Ascending aorta (tissue), 2 donors: ENCODE results near the gene ITPKC. TPM values are rescaled to one million over a fixed set of nuclear protein-coding genes. Genes with fewer than 3 reads are reported as not detected.
"Not testable (repeated sequence)": the region's sequence is repeated elsewhere in the genome, so short reads cannot be mapped to it uniquely, and the experiment has no call there.

ENCODE experiments used
- DNase-seq, 2 donors: peaks; one replicate each; pipeline ENCODE4 v3.0.0-alpha.2; 2019; ENCODE audit warnings: low spot score in 2 of 2
- H3K27ac ChIP-seq, 2 donors: fragments of 200-600 bp; sonication (generic); one replicate each; pipeline ENCODE4 v1.5.1; 2016 to 2017; ENCODE audit warnings: mild to moderate bottlenecking in 1 of 2
- H3K27me3 ChIP-seq: fragments of 200-600 bp; sonication (generic); one replicate; pipeline ENCODE4 v1.5.1; 2017
- H3K36me3 ChIP-seq, 2 donors: fragments of 200-600 bp; sonication (generic); one replicate each; pipeline ENCODE4 v1.5.1; 2016
- H3K4me1 ChIP-seq, 2 donors: fragments of 200-600 bp; sonication (generic); one replicate each; pipeline ENCODE4 v1.5.1; 2016 to 2017; ENCODE audit warnings: mild to moderate bottlenecking in 1 of 2
- H3K4me3 ChIP-seq, 2 donors: fragments of 200-600 bp; sonication (generic); one replicate each; pipeline ENCODE4 v1.5.1; 2016 to 2017; ENCODE audit warnings: mild to moderate bottlenecking in 1 of 2
- H3K9me3 ChIP-seq, 2 donors: fragments of 200-600 bp; sonication (generic); one replicate each; pipeline ENCODE4 v1.5.1; 2016
- CTCF ChIP-seq, 3 experiments: fragments of 200-600 bp in 2 of 3; fragments of 450-650 bp in 1 of 3; sonication (generic) in 2 of 3; IDR thresholded peaks; one replicate each; pipeline ENCODE4 v1.5.1; 2016 to 2019; ENCODE audit warnings: antibody characterized with exemption in 3 of 3, mild to moderate bottlenecking in 1 of 3, moderate library complexity in 1 of 3
- intact Hi-C: fragments of 100-400 bp; cut with DNase I; formaldehyde crosslinking; loops from one replicate; pipeline ENCODE4 v1.15.1; 2023
- total RNA-seq: library from RNA; depleted of rRNA; stranded (reverse); fragments of >200 nt; gene quantifications from one replicate; pipeline ENCODE4 v1.1.0, GENCODE V29; 2016

ITPKC gene
- total RNA-seq, 1 donor from 2014 or later: 60.7 TPM

GRCh38 chr19:40763963-40764362 is 47.1 kb downstream of the ITPKC start:
- H3K27ac ChIP-seq: no peak overlapping the region
- intact Hi-C loops: no loop called here
- peaks cover 73 to 83% of the 10 kb centered on the region in 2 donors for H3K36me3 ChIP-seq
- no peak overlapping the region for H3K4me3 ChIP-seq
- H3K27me3 ChIP-seq: no peaks in the 10 kb centered on the region
- no peak for TF ChIP-seq CTCF (IDR thresholded peaks at IDR 0.05)
- H3K9me3 ChIP-seq: no peaks in the 10 kb centered on the region
- no peak for DNase-seq
- no peaks in the 10 kb centered on the region for H3K4me1 ChIP-seq

- H3K9me3 ChIP-seq, intact Hi-C loops, H3K4me3 ChIP-seq, H3K27me3 ChIP-seq, H3K4me1 ChIP-seq, DNase-seq, H3K27ac ChIP-seq: not testable (repeated sequence)
- H3K36me3 ChIP-seq: peaks cover 50 to 58% of the 10 kb centered on the region in 2 donors
These were observed 49.5 kb downstream of the ITPKC start for GRCh38 chr19:40766385-40766784.

- Histone ChIP-seq H3K27me3 (no peaks in the 10 kb centered on the region), H3K27ac (no peak overlapping the region), H3K9me3 (no peaks in the 10 kb centered on the region), H3K4me1 (no peaks in the 10 kb centered on the region), H3K4me3 (no peak overlapping the region), H3K36me3 (peaks cover 31 to 34% of the 10 kb centered on the region in 2 donors)
- DNase-seq: no peak
- no peak for TF ChIP-seq CTCF (IDR thresholded peaks at IDR 0.05)
- intact Hi-C loops: no loop called here
These were observed 52.0 kb downstream of the ITPKC start for GRCh38 chr19:40768869-40769268.

GRCh38 chr19:40771101-40771862 is 54.4 kb downstream of the ITPKC start:
- not testable (repeated sequence) for H3K27ac ChIP-seq, DNase-seq, H3K9me3 ChIP-seq, H3K27me3 ChIP-seq, H3K4me3 ChIP-seq, H3K4me1 ChIP-seq
- intact Hi-C loops: loop anchor here (10.0 kb wide), 2 partner anchors 306 to 494 kb away; partner anchors contain the start of genes BLVRB, HNRNPUL1 and SPTBN4
- peaks cover 9 to 10% of the 10 kb centered on the region in 2 donors for H3K36me3 ChIP-seq

GRCh38 chr19:40774916-40775631 is 58.2 kb downstream of the ITPKC start, which contains the start of gene MIA:
Gene MIA (plus strand): TSS chr19:40775521. CDS start chr19:40775543, 22 bp downstream.
- Histone ChIP-seq H3K27me3 (no peaks in the 10 kb centered on the region), H3K36me3 (peaks cover 0 to 6% of the 10 kb centered on the region in 2 donors), H3K4me1 (peaks cover 0 to 13% of the 10 kb centered on the region in 2 donors), H3K9me3 (no peaks in the 10 kb centered on the region), H3K4me3 (no peak within 1 kb of the TSS), H3K27ac (no peak within 1 kb of the TSS)
- intact Hi-C loops: loop anchor here (10.0 kb wide), 2 partner anchors 310 to 490 kb away; partner anchors contain the start of genes BLVRB, HNRNPUL1 and SPTBN4
- TF ChIP-seq CTCF (IDR thresholded peaks at IDR 0.05): no peak
- no peak for DNase-seq

- no peak for TF ChIP-seq CTCF (IDR thresholded peaks at IDR 0.05)
- Histone ChIP-seq H3K4me3 (no peak overlapping the region), H3K36me3 (peaks cover 3 to 6% of the 10 kb centered on the region in 2 donors), H3K9me3 (no peaks in the 10 kb centered on the region), H3K27ac (no peak overlapping the region), H3K27me3 (no peaks in the 10 kb centered on the region), H3K4me1 (peaks cover 0 to 13% of the 10 kb centered on the region in 2 donors)
- DNase-seq: no peak
- intact Hi-C loops: loop anchor here (10.0 kb wide), 2 partner anchors 311 to 489 kb away; partner anchors contain the start of genes BLVRB, HNRNPUL1 and SPTBN4
These were observed 58.7 kb downstream of the ITPKC start for GRCh38 chr19:40775632-40776022.
